ENCODE measurements around the gene PDCD4. TPM values are rescaled to one million over a fixed set of nuclear protein-coding genes. Genes with fewer than 3 reads are reported as not detected.

Gene PDCD4
- total and polyA plus RNA-seq, 2 of the 8 experiments (the other 6 are each of a cell fraction or from before 2014, with no cell fraction given), result 3.3 to 26.8 TPM

DNA sequence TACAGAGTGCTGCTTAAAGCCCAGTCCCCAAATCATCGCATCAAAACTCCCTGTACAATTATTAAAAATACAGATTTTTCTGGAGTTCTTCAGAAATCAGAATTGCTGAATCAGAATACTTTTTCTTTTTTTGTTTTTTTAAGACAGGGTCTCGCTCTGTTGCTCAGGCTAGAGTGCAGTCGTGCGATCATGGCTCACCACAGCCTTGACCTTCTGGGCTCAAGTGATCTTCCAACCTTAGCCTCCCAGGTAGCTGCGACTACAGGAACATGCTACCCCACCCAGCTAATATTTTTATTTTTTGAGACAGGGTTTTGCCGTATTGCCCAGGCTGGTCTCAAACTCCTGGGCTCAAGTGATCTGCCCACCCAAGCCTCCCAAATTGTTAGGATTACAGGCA is 43.3 kb downstream of the PDCD4 start:
- H3K27ac ChIP-seq (ENCODE audit: low read depth, low read length), result no peak overlapping the region
- no peak overlapping the region for H2BK15ac ChIP-seq (ENCODE audit: low read length)
- H3K27me3 ChIP-seq (replicated peaks in 1 of 4; ENCODE audit: control insufficient read depth in 3 of 4, extremely low read depth in 1 of 4, insufficient read depth in 3 of 4, low read length in 3 of 4), result no peaks in the 10 kb centered on the region
- H3K4ac ChIP-seq (replicated peaks; ENCODE audit: insufficient read length, low read depth, low read length), result no peak overlapping the region
- no peak overlapping the region for H3K14ac ChIP-seq (ENCODE audit: insufficient read length)
- H2AK5ac ChIP-seq (ENCODE audit: low read depth, low read length), result no peak overlapping the region
- no peak overlapping the region for H2BK20ac ChIP-seq (ENCODE audit: low read length)
- H3K23ac ChIP-seq (ENCODE audit: insufficient read length), result no peak overlapping the region
- no peak overlapping the region for H2BK12ac ChIP-seq (ENCODE audit: low read depth, low read length)
- no peak for FAIRE-seq
- H4K20me1 ChIP-seq (replicated peaks in 1 of 2; ENCODE audit: control insufficient read depth in 1 of 2, insufficient read depth in 2 of 2, low read length in 2 of 2), result peaks cover 0 to 2% of the 10 kb centered on the region in 2 experiments
- H3K4me1 ChIP-seq (replicated peaks in 1 of 4; ENCODE audit: control insufficient read depth in 3 of 4, insufficient read depth in 4 of 4, low read length in 3 of 4), result peaks cover 0 to 7% (median 4%) of the 10 kb centered on the region in 4 experiments; a peak in 5 of 7 replicates
- no peaks in the 10 kb centered on the region for H3K9me3 ChIP-seq (ENCODE audit: insufficient read depth in 2 of 2, low read depth in 1 of 2, low read length in 1 of 2)
- H4K5ac ChIP-seq (ENCODE audit: insufficient read length, low read depth, low read length), result no peak overlapping the region
- no peak overlapping the region for H3K4me2 ChIP-seq (ENCODE audit: insufficient read depth in 1 of 2, low read depth in 2 of 2, low read length in 2 of 2)
- H3K4me3 ChIP-seq (ENCODE audit: extremely low read depth in 1 of 4, insufficient read depth in 2 of 4, low read depth in 3 of 4, low read length in 4 of 4), result no peak overlapping the region
- no peak overlapping the region for H4K8ac ChIP-seq (ENCODE audit: extremely low read depth, insufficient read depth, low read length)
- no peak overlapping the region for H2AFZ ChIP-seq (ENCODE audit: low read length)
- no peak overlapping the region for H3K9ac ChIP-seq (replicated peaks in 1 of 4; ENCODE audit: extremely low read depth in 1 of 4, low read depth in 3 of 4, low read length in 3 of 4)
- peaks cover 0 to 10% of the 10 kb centered on the region in 2 experiments; a peak in 2 of 4 replicates for H3K79me2 ChIP-seq (ENCODE audit: control insufficient read depth in 1 of 2, insufficient read depth in 2 of 2, low read length in 2 of 2)
- no peaks in the 10 kb centered on the region for H3K79me1 ChIP-seq (ENCODE audit: low read depth, low read length)
- no peak overlapping the region for H2BK120ac ChIP-seq (replicated peaks; ENCODE audit: low read depth, low read length)
- no peaks in the 10 kb centered on the region; the same call in 1 of the 2 replicates for H3K23me2 ChIP-seq (ENCODE audit: low read depth, low read length)
- no peak overlapping the region for H2BK5ac ChIP-seq (ENCODE audit: low read depth, low read length)
- no peaks in the 10 kb centered on the region for H3K36me3 ChIP-seq (ENCODE audit: control insufficient read depth in 2 of 4, insufficient read depth in 4 of 4, low read length in 3 of 4)
- TF ChIP-seq JUN (IDR thresholded peaks at IDR 0.05; ENCODE audit: low read depth, low read length) (no peak), ASH2L (IDR thresholded peaks at IDR 0.05; ENCODE audit: low read length) (no peak), MAFK (IDR thresholded peaks at IDR 0.05; ENCODE audit: low read depth, low read length) (no peak), CREB1 (IDR thresholded peaks at IDR 0.05) (no peak), SIX5 (IDR thresholded peaks at IDR 0.05; ENCODE audit: low read depth, low read length) (no peak)
- TF ChIP-seq, protein P1, sequence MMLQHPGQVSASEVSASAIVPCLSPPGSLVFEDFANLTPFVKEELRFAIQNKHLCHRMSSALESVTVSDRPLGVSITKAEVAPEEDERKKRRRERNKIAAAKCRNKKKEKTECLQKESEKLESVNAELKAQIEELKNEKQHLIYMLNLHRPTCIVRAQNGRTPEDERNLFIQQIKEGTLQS (IDR thresholded peaks at IDR 0.05; ENCODE audit: insufficient read depth, low read depth, low read length), result no peak
- H3K56ac ChIP-seq (replicated peaks; ENCODE audit: insufficient read length, low read depth, low read length), result no peak overlapping the region
- no peak overlapping the region for H3K18ac ChIP-seq (ENCODE audit: extremely low read depth, low read length)
- WGBS, 2 experiments (ENCODE audit: extremely low coverage in 1 of 2, insufficient coverage in 1 of 2, insufficient read length in 1 of 2, insufficient replicate concordance in 2 of 2, low coverage in 1 of 2, low lambda C conversion rate in 2 of 2, missing lambda C conversion rate in 1 of 2), result 91% methylated on average over 6 of the region's 6 CpGs; no CpG with 5 or more reads in 1 of the 2 experiments
- DNase-seq (ENCODE audit: low read depth in 1 of 2, low spot score in 2 of 2), result no peak
- ChIA-PET POLR2A (ENCODE audit: partially characterized antibody) (interaction anchor here (1.2 kb wide), 1 partner anchor 611 kb away, joined by 3 read pairs; no protein-coding TSS in a partner anchor), CTCF (ENCODE audit: partially characterized antibody) (interaction anchor here (1.6 kb wide), 1 partner anchor 21 kb away, joined by 4 read pairs; no protein-coding TSS in a partner anchor)
- H4K91ac ChIP-seq (replicated peaks; ENCODE audit: insufficient read length, low read length), result no peak overlapping the region
